ENCODE data around the gene TRPM4. TPM values are rescaled to one million over a fixed set of nuclear protein-coding genes. Genes with fewer than 3 reads are reported as not detected.

The TRPM4 gene
- total and polyA plus RNA-seq, 2 of the 13 experiments (the other 11 are each of a cell fraction or from before 2014, with no cell fraction given), result 1.9 to 4.3 TPM

DNA sequence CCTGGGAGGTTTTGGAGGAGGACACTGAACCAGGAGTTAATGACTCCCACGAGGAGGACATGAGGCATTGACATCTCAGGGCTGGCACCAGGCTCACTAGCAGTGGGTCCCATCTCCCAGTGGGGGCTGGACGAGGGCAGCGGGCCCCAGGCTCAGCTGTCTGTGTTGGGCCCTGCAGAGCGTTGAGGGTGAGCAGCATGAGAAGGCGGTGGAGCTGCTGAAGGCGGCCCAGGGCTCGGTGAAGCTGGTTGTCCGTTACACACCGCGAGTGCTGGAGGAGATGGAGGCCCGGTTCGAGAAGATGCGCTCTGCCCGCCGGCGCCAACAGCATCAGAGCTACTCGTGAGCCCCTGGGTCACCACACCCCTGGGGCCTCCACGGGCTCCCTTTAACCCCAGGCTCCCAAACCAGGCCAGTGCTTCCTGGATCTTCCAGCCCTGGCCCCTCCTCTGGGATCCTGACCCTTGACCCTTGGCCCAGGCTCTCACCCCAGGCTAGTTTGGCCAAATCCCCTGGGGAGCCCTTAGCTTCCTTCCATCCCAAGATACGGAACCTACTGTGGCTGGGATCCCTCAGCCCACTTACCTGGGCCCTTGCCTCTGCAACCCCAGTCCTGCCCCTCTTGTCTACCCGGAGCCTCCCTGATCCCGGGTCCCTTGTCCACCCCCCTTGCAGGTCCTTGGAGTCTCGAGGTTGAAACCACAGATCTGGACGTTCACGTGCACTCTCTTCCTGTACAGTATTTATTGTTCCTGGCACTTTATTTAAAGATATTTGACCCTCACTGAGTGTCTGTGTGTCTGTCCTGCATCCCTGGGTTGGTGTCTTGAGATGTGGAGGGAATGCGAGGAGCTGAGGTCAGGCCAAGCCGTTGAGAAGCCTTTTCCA is 39.7 kb upstream of the TRPM4 start:
- H2AFZ ChIP-seq (ENCODE audit: low read length), result no peak overlapping the region
- ChIA-PET CTCF (ENCODE audit: low intra/inter-chr PET ratio, low total read pairs) (no interaction called here), POLR2A (interaction anchor here (1.0 to 2.1 kb wide), 2 partner anchors 10 to 89 kb away, joined by 3 to 9 read pairs; no protein-coding TSS in a partner anchor)
- in situ Hi-C loops (cut with HindIII; ENCODE audit: extremely low pct_ligation_motif_present, low pct_unique_long_range_greater_than_20kb) (loop anchor here (5.0 kb wide), 1 partner anchor 34 kb away; no protein-coding TSS in a partner anchor), intact Hi-C loops (cut with micrococcal nuclease; ENCODE audit: unreplicated experiment) (no loop called here)
- BruUV-seq (replicated peaks), result no TSS peak
- FAIRE-seq, result no peak
- H3K9me3 ChIP-seq (ENCODE audit: low read length), result no peaks in the 10 kb centered on the region
- peaks cover 4% of the 10 kb centered on the region for H3K79me2 ChIP-seq (ENCODE audit: insufficient read depth, low read length)
- no peak for ATAC-seq
- no peaks in the 10 kb centered on the region for H3K36me3 ChIP-seq (replicated peaks in 1 of 2; ENCODE audit: control insufficient read depth in 1 of 2, insufficient read depth in 2 of 2, low read length in 2 of 2)
- peak overlapping the region; percentile 98 for H3K4me2 ChIP-seq (ENCODE audit: low read depth, low read length)
- no peak for DNase-seq (ENCODE audit: low spot score)
- WGBS (ENCODE audit: low lambda C conversion rate), result 16% methylated on average over 9 of the region's 26 CpGs
- peak overlapping the region; percentile 63 to 78 (median 74) for H3K4me3 ChIP-seq (replicated peaks in 1 of 3; ENCODE audit: insufficient read depth in 1 of 3, low read depth in 2 of 3, low read length in 3 of 3)
- H4K20me1 ChIP-seq (ENCODE audit: insufficient read depth, low read length), result no peaks in the 10 kb centered on the region
- peaks cover 55% of the 10 kb centered on the region for H3K4me1 ChIP-seq (ENCODE audit: insufficient read depth, low read length)
- H3K9ac ChIP-seq (ENCODE audit: insufficient read depth, low read depth, low read length), result peak overlapping the region; percentile 90
- H3K27ac ChIP-seq (ENCODE audit: extremely low read length, insufficient read depth, low read length), result peak overlapping the region; percentile 77
- peaks cover 0 to 7% of the 10 kb centered on the region in 2 experiments; a peak in 1 of 5 replicates for H3K27me3 ChIP-seq (ENCODE audit: control insufficient read depth in 1 of 2, insufficient read depth in 2 of 2, low read length in 2 of 2)
- TF ChIP-seq, protein P1, sequence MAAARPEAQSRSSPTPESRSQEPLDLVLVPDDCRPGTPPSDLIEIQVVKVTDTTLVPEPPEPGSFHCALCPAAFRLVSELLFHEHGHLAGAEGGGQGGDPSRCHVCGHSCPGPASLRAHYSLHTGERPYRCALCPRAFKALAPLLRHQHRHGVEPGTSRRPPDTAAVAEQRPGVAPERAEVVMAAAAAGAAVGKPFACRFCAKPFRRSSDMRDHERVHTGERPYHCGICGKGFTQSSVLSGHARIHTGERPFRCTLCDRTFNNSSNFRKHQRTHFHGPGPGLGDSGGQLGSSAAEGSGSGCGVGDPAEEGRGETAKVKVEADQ (CRISPR knock-in tag; IDR thresholded peaks at IDR 0.05; ENCODE audit: borderline replicate concordance), result 0 out of 2 replicates have a peak, but pooled peaks have one; percentile 39
- TF ChIP-seq, protein P2, sequence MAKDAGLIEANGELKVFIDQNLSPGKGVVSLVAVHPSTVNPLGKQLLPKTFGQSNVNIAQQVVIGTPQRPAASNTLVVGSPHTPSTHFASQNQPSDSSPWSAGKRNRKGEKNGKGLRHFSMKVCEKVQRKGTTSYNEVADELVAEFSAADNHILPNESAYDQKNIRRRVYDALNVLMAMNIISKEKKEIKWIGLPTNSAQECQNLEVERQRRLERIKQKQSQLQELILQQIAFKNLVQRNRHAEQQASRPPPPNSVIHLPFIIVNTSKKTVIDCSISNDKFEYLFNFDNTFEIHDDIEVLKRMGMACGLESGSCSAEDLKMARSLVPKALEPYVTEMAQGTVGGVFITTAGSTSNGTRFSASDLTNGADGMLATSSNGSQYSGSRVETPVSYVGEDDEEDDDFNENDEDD (CRISPR knock-in tag; IDR thresholded peaks at IDR 0.05; ENCODE audit: borderline replicate concordance), result no peak
- 0 out of 2 replicates have a peak, but pooled peaks have one; percentile 9 for TF ChIP-seq ZNF605 (CRISPR knock-in tag; IDR thresholded peaks at IDR 0.05)
- TF ChIP-seq FLYWCH1 (CRISPR knock-in tag; IDR thresholded peaks at IDR 0.05), result no peak
- no peak for TF ChIP-seq THYN1 (CRISPR knock-in tag; IDR thresholded peaks at IDR 0.05; ENCODE audit: borderline replicate concordance, low read depth)
- TF ChIP-seq, protein P3, sequence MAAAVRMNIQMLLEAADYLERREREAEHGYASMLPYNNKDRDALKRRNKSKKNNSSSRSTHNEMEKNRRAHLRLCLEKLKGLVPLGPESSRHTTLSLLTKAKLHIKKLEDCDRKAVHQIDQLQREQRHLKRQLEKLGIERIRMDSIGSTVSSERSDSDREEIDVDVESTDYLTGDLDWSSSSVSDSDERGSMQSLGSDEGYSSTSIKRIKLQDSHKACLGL (CRISPR knock-in tag; IDR thresholded peaks at IDR 0.05), result no peak
- TF ChIP-seq HNF4A (CRISPR knock-in tag; IDR thresholded peaks at IDR 0.05), result peak; percentile 30
- 0 out of 2 replicates have a peak, but pooled peaks have one; percentile 0 for TF ChIP-seq MIER3 (CRISPR knock-in tag; IDR thresholded peaks at IDR 0.05; ENCODE audit: borderline replicate concordance)
- no peak for TF ChIP-seq ZBTB7B (CRISPR knock-in tag; IDR thresholded peaks at IDR 0.05)
- TF ChIP-seq ZNF550 (CRISPR knock-in tag; IDR thresholded peaks at IDR 0.05; ENCODE audit: borderline replicate concordance), result 0 out of 2 replicates have a peak, but pooled peaks have one; percentile 7
- peak; percentile 29; the same call in 1 of the 2 replicates for TF ChIP-seq ZNF44 (CRISPR knock-in tag; IDR thresholded peaks at IDR 0.05)
- no peak for TF ChIP-seq TEAD3 (CRISPR knock-in tag; optimal IDR thresholded peaks at IDR 0.05; ENCODE audit: borderline replicate concordance)
- no peak for TF ChIP-seq LCORL (IDR thresholded peaks at IDR 0.05)
- TF ChIP-seq LCORL (CRISPR knock-in tag; IDR thresholded peaks at IDR 0.05), result 0 out of 2 replicates have a peak, but pooled peaks have one; percentile 31
- 0 out of 2 replicates have a peak, but pooled peaks have one; percentile 6 for TF ChIP-seq ZNF292 (CRISPR knock-in tag; IDR thresholded peaks at IDR 0.05; ENCODE audit: borderline replicate concordance, low read depth)
- 0 out of 2 replicates have a peak, but pooled peaks have one; percentile 51 for TF ChIP-seq ZNF724P (CRISPR knock-in tag; IDR thresholded peaks at IDR 0.05; ENCODE audit: borderline replicate concordance)
- TF ChIP-seq AGO2 (optimal IDR thresholded peaks at IDR 0.05; ENCODE audit: low read depth, low read length), result peak; percentile 35
- TF ChIP-seq, protein P4, sequence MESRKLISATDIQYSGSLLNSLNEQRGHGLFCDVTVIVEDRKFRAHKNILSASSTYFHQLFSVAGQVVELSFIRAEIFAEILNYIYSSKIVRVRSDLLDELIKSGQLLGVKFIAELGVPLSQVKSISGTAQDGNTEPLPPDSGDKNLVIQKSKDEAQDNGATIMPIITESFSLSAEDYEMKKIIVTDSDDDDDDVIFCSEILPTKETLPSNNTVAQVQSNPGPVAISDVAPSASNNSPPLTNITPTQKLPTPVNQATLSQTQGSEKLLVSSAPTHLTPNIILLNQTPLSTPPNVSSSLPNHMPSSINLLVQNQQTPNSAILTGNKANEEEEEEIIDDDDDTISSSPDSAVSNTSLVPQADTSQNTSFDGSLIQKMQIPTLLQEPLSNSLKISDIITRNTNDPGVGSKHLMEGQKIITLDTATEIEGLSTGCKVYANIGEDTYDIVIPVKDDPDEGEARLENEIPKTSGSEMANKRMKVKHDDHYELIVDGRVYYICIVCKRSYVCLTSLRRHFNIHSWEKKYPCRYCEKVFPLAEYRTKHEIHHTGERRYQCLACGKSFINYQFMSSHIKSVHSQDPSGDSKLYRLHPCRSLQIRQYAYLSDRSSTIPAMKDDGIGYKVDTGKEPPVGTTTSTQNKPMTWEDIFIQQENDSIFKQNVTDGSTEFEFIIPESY (CRISPR knock-in tag; IDR thresholded peaks at IDR 0.05), result 0 out of 2 replicates have a peak, but pooled peaks have one; percentile 17

Data from HepG2 (cell line).